Spinal cord (tissue), 10 donors: ENCODE data around the gene MAP3K5. TPM values are rescaled to one million over a fixed set of nuclear protein-coding genes. Genes with fewer than 3 reads are reported as not detected.
"Not testable (repeated sequence)": the region's sequence is repeated elsewhere in the genome, so short reads cannot be mapped to it uniquely, and the experiment has no call there.

Experiments used
- DNase-seq, 6 donors: peaks; one replicate each; pipeline versions ENCODE4 v3.0.0 to v3.0.0-alpha.2; 2013 to 2015; ENCODE audit warnings: low spot score in 6 of 6, low read depth in 4 of 6
- H3K27ac ChIP-seq: one replicate; pipeline ENCODE4 v1.5.1; 2013; ENCODE audit warnings: low read depth, low read length, control low read depth
- H3K27me3 ChIP-seq: one replicate; pipeline ENCODE4 v1.6.1; 2013; ENCODE audit warnings: low read length; ENCODE audit not compliant: control insufficient read depth, insufficient read depth
- H3K36me3 ChIP-seq: one replicate; pipeline ENCODE4 v1.6.1; 2013; ENCODE audit warnings: low read length; ENCODE audit not compliant: control insufficient read depth, insufficient read depth
- H3K4me1 ChIP-seq: one replicate; pipeline ENCODE4 v1.6.1; 2013; ENCODE audit warnings: low read length; ENCODE audit not compliant: control insufficient read depth, insufficient read depth
- H3K4me3 ChIP-seq: one replicate; pipeline ENCODE4 v1.5.1; 2013; ENCODE audit warnings: low read depth, low read length, control low read depth
- H3K9me3 ChIP-seq: one replicate; pipeline ENCODE4 v1.6.1; 2013; ENCODE audit warnings: low read length; ENCODE audit not compliant: control insufficient read depth, insufficient read depth
- WGBS: methylation state at CpG from one replicate; pipeline ENCODE4 v1.1.5; 2013; ENCODE audit warnings: missing lambda C conversion rate; ENCODE audit not compliant: insufficient coverage; 5-methylcytosine and 5-hydroxymethylcytosine counted together
- polyA plus RNA-seq, 2 donors: library from polyadenylated mRNA; unstranded; fragments of 120-200 nt; gene quantifications; one replicate each; pipeline ENCODE4 v1.2.1, GENCODE V29; 2013; ENCODE audit not compliant: insufficient read length in 2 of 2
- total RNA-seq, 2 donors: library from RNA; depleted of rRNA in 1 of 2; stranded (reverse); fragments of 120-200 nt in 1 of 2; fragments of >200 nt in 1 of 2; gene quantifications; one replicate each; pipeline versions ENCODE4 v1.2.3 to v1.2.4, GENCODE V29; 2013 to 2014
- donor health status: healthy.

The MAP3K5 gene
- total and polyA plus RNA-seq, 4 donors = 8.5 to 26.9 (median 9.7) TPM

DNA sequence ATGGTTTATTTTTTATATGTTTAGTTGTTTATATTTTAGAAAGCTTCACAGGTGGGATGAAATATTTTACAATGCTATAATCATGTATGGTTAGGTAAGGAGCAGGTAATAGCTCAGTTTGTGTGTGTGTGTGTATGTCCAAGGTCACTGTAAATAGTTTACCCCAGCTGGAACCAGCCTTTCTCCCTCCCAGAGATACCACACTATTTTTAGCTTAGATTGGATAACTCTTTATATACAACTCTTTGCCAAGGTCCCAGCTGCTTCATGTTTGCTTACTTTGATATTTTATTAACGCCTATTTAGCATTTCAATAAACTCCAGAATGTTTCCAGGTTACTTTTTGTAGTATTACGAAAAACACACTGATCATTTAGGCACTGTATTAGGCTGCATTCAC, 28.3 kb upstream of the MAP3K5 start:
- Histone ChIP-seq H3K4me1 (peaks cover 8% of the 10 kb centered on the region), H3K36me3 (no peaks in the 10 kb centered on the region), H3K27ac (no peak overlapping the region), H3K9me3 (no peaks in the 10 kb centered on the region), H3K4me3 (no peak overlapping the region), H3K27me3 (no peaks in the 10 kb centered on the region)
- 86% methylated on average over 2 of the region's 2 CpGs for WGBS
- no peak for DNase-seq

- WGBS = 67% methylated on average over 1 of the region's 2 CpGs
- Histone ChIP-seq H3K27ac (no peak overlapping the region), H3K4me3 (no peak overlapping the region), H3K27me3 (no peaks in the 10 kb centered on the region), H3K9me3 (no peaks in the 10 kb centered on the region), H3K36me3 (no peaks in the 10 kb centered on the region), H3K4me1 (no peaks in the 10 kb centered on the region)
- no peak for DNase-seq
Measured at GRCh38 chr6:136816656-136817055, 24.4 kb upstream of the MAP3K5 start.

DNA sequence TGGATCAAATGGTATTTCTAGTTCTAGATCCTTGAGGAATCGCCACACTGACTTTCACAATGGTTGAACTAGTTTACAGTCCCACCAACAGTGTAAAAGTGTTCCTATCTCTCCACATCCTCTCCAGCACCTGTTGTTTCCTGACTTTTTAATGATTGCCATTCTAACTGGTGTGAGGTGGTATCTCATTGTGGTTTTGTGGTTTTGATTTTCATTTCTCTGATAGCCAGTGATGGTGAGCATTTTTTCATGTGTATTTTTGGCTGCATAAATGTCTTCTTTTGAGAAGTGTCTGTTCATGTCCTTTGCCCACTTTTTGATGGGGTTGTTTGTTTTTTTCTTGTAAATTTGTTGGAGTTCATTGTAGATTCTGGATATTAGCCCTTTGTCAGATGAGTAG, 23.3 kb upstream of the MAP3K5 start:
- H3K4me3 ChIP-seq, H3K4me1 ChIP-seq, H3K36me3 ChIP-seq, DNase-seq, H3K9me3 ChIP-seq, H3K27ac ChIP-seq, H3K27me3 ChIP-seq: not testable (repeated sequence)
- WGBS = no CpG with 5 or more reads among the region's 1 CpG

- Histone ChIP-seq H3K27me3 (no peaks in the 10 kb centered on the region), H3K36me3 (no peaks in the 10 kb centered on the region), H3K9me3 (no peaks in the 10 kb centered on the region), H3K4me3 (no peak overlapping the region), H3K4me1 (no peaks in the 10 kb centered on the region), H3K27ac (no peak overlapping the region)
- 100% methylated on average over 2 of the region's 2 CpGs for WGBS
- no peak for DNase-seq
Measured at GRCh38 chr6:136812174-136812573, 19.9 kb upstream of the MAP3K5 start.

DNA sequence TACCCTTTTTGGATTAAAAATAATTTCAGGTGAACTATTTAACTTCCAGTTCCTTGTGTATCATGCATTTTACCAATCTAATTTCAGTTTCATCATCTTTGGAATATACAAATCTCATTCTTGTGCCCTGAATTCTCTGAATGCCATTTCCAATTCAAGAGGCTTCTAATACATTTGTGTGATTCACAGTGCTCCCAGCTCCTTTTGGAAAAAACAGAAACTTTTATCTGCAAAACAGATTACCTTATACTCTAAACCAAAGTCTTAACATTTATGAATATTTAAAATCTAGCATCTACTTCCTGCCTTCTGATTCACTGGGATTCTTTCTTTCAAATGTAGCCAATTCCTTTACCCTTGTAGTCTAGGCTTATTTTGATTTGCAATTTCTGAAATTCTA, 19.0 kb upstream of the MAP3K5 start:
- Histone ChIP-seq H3K27me3 (no peaks in the 10 kb centered on the region), H3K36me3 (no peaks in the 10 kb centered on the region), H3K9me3 (no peaks in the 10 kb centered on the region), H3K27ac (no peak overlapping the region), H3K4me1 (no peaks in the 10 kb centered on the region), H3K4me3 (no peak overlapping the region)
- DNase-seq = no peak

DNA sequence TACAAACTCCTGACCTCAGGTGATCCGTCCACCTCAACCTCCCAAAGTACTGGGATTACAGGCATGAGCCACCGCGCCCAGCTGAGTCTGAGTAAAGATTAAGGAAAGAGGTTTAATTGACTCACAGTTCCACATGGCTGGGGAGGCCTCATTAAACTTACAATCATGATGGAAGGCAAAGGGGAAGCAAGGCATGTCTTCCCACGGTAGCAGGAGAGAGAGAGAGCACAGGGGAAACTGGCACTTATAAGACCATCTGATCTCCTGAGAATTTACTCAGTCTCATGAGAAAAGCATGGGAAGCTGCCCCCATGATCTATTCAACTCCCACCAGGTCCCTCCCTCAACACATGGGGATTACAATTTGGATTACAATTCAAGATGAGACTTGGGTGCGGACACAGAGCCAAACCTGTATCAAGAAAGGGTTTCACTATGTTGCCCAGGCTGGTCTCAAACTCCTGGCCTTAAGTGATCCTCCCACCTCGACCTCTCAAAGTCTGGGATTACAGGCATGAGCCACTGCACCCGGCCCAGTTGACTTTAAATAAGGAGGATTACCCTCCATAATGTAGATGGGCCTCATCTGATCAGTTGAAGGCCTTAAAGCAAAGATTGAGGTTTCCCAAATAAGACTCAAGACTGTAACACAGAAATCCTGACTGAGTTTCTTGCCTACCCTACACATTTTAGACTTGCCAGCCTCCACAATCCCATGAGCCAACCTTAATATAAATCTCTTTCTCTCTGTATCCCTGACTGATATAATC, 17.0 kb upstream of the MAP3K5 start:
- no peak overlapping the region for H3K27ac ChIP-seq
- H3K4me1 ChIP-seq = no peaks in the 10 kb centered on the region
- DNase-seq = no peak
- H3K4me3 ChIP-seq = no peak overlapping the region
- no peaks in the 10 kb centered on the region for H3K36me3 ChIP-seq
- H3K9me3 ChIP-seq = no peaks in the 10 kb centered on the region
- H3K27me3 ChIP-seq = no peaks in the 10 kb centered on the region
- 90% methylated on average over 2 of the region's 7 CpGs for WGBS

GRCh38 chr6:136803608-136804007, 11.3 kb upstream of the MAP3K5 start:
- WGBS = no CpG with 5 or more reads among the region's 1 CpG
- Histone ChIP-seq H3K4me1 (no peaks in the 10 kb centered on the region), H3K9me3 (no peaks in the 10 kb centered on the region), H3K4me3 (no peak overlapping the region), H3K36me3 (no peaks in the 10 kb centered on the region), H3K27ac (no peak overlapping the region), H3K27me3 (no peaks in the 10 kb centered on the region)
- no peak for DNase-seq

GRCh38 chr6:136801581-136801980, 9.3 kb upstream of the MAP3K5 start:
- no peak overlapping the region for H3K4me3 ChIP-seq
- no peaks in the 10 kb centered on the region for H3K27me3 ChIP-seq
- no peaks in the 10 kb centered on the region for H3K36me3 ChIP-seq
- H3K27ac ChIP-seq = no peak overlapping the region
- no peaks in the 10 kb centered on the region for H3K4me1 ChIP-seq
- WGBS = no CpG with 5 or more reads among the region's 2 CpGs
- DNase-seq = no peak
- H3K9me3 ChIP-seq = peaks cover 2% of the 10 kb centered on the region

DNA sequence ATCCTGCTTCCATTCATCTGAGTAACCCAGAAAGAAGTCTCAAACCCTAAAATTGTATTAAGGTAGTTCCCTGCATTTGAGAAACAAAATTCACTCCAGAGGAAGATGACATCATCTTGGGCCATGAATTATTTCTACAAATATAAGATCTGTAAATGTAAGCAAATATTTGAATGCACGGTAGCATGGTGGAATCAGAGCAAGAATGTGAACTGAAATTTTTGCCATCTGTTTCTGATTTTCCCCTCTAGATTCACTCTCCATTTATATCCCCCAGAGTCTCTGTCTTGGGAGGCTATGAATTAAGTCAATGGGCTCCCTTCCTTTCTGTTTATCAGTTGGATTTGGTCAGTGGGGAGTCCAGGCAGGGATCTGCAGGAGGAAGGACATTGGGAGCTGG, 5.8 kb upstream of the MAP3K5 start:
- WGBS = no CpG with 5 or more reads among the region's 1 CpG
- Histone ChIP-seq H3K9me3 (peaks cover 2% of the 10 kb centered on the region), H3K27ac (no peak overlapping the region), H3K36me3 (no peaks in the 10 kb centered on the region), H3K4me3 (no peak overlapping the region), H3K4me1 (peaks cover 6% of the 10 kb centered on the region), H3K27me3 (no peaks in the 10 kb centered on the region)
- no peak for DNase-seq

GRCh38 chr6:136795996-136796395, 3.7 kb upstream of the MAP3K5 start:
- Histone ChIP-seq H3K4me1 (peaks cover 17% of the 10 kb centered on the region), H3K4me3 (no peak overlapping the region), H3K9me3 (peaks cover 2% of the 10 kb centered on the region), H3K36me3 (no peaks in the 10 kb centered on the region), H3K27ac (no peak overlapping the region), H3K27me3 (peaks cover 3% of the 10 kb centered on the region)
- 100% methylated on average over 1 of the region's 5 CpGs for WGBS
- no peak for DNase-seq
